C4-2B (cell line): Measurements from ENCODE around the gene GAS7.

ENCODE experiments used
- CTCF ChIP-seq: fragments of 450-650 bp; conservative IDR thresholded peaks from 2 replicates; pipeline ENCODE4 v1.5.1; 2017; ENCODE audit warnings: mild to moderate bottlenecking
- ZFX ChIP-seq: fragments of 450-650 bp; IDR thresholded peaks from 2 replicates; pipeline ENCODE4 v1.6.1; 2017

- TF ChIP-seq CTCF (no peak), ZFX (no peak)
These were observed 41.3 kb downstream of the GAS7 start for GRCh38 chr17:10156948-10157607.
